PC-3 (cell line): Measurements from ENCODE around the gene MAP1LC3A. TPM values are rescaled to one million over a fixed set of nuclear protein-coding genes. Genes with fewer than 3 reads are reported as not detected.

Experiments
- ATAC-seq: fragments of 200-7000 bp; cut with Tn5 transposase; 2 replicates; pipeline ENCODE4 v1.9.1; 2020; ENCODE audit warnings: mild to moderate bottlenecking, moderate library complexity
- BruUV-seq: library from RNA; stranded (reverse); fragments of 400-500 nt; replicated peaks from 2 replicates; lab custom pipeline; 2021; lab: Mats Ljungman, UMichigan
- CTCF ChIA-PET: fragments of 300-600 bp; sonication (Branson Sonifier 250); formaldehyde crosslinking; loops from one replicate; lab custom pipeline; 2022; ENCODE audit warnings: antibody characterized with exemption; lab: Charles Lee
- POLR2A ChIA-PET: fragments of 300-600 bp; sonication (Branson Sonifier 250); formaldehyde crosslinking; loops from one replicate; lab custom pipeline; 2022; ENCODE audit warnings: antibody characterized with exemption; ENCODE audit not compliant: unreplicated experiment; lab: Charles Lee
- DNase-seq: peaks from one replicate; pipeline ENCODE4 v3.0.0-alpha.2; 2015
- H2AFZ ChIP-seq: fragments of 300-600 bp; sonication (generic); 2 replicates; pipeline ENCODE4 v1.6.0; 2016; ENCODE audit warnings: antibody characterized with exemption, low read length
- H3F3A ChIP-seq: fragments of 300-600 bp; sonication (generic); one replicate; pipeline ENCODE4 v1.6.0; 2017; ENCODE audit warnings: antibody characterized with exemption, low read length, control low read depth, mild to moderate bottlenecking; ENCODE audit not compliant: unreplicated experiment
- H3K27ac ChIP-seq: fragments of 300-600 bp; sonication (generic); 2 replicates; pipeline ENCODE4 v1.5.1; 2016; ENCODE audit warnings: mild to moderate bottlenecking, low read length
- H3K27me3 ChIP-seq: fragments of 300-600 bp; sonication (generic); 2 replicates; pipeline ENCODE4 v1.6.1; 2016; ENCODE audit warnings: low read length, mixed read lengths
- H3K36me3 ChIP-seq: fragments of 300-600 bp; sonication (generic); 2 replicates; pipeline ENCODE4 v1.6.1; 2016; ENCODE audit warnings: low read depth, mixed run types, low read length, mixed read lengths
- H3K4me1 ChIP-seq: fragments of 300-600 bp; sonication (generic); 2 replicates; pipeline ENCODE4 v1.5.1; 2016; ENCODE audit warnings: low read length; ENCODE audit not compliant: insufficient read depth
- H3K4me2 ChIP-seq: fragments of 300-600 bp; sonication (generic); 2 replicates; pipeline ENCODE4 v1.6.0; 2016; ENCODE audit warnings: low read length
- H3K4me3 ChIP-seq: fragments of 300-600 bp; sonication (generic); 2 replicates; pipeline ENCODE4 v1.5.1; 2016; ENCODE audit warnings: mild to moderate bottlenecking, low read length, mixed read lengths
- H3K79me2 ChIP-seq: fragments of 300-600 bp; sonication (generic); 2 replicates; pipeline ENCODE4 v1.6.1; 2017; ENCODE audit warnings: low read length, mixed read lengths
- H3K9ac ChIP-seq: fragments of 300-600 bp; sonication (generic); 2 replicates; pipeline ENCODE4 v1.6.0; 2016; ENCODE audit warnings: mild to moderate bottlenecking, low read length
- H3K9me2 ChIP-seq: fragments of 300-600 bp; sonication (generic); replicated peaks from 2 replicates; pipeline ENCODE4 v1.6.1; 2016; ENCODE audit warnings: mixed run types, low read length, mixed read lengths
- H3K9me3 ChIP-seq: fragments of 300-600 bp; sonication (generic); 2 replicates; pipeline ENCODE4 v1.6.1; 2016; ENCODE audit warnings: low read length, mixed read lengths
- H4K20me1 ChIP-seq: fragments of 300-600 bp; sonication (generic); 2 replicates; pipeline ENCODE4 v1.6.1; 2016; ENCODE audit warnings: low read length, mixed read lengths
- EZH2 ChIP-seq: fragments of 300-600 bp; sonication (generic); IDR thresholded peaks from one replicate; pipeline ENCODE4 v1.6.1; 2017; ENCODE audit warnings: antibody characterized with exemption, mild to moderate bottlenecking, low read length; ENCODE audit not compliant: unreplicated experiment
- EZH2phosphoT487 ChIP-seq: fragments of 300-600 bp; sonication (generic); IDR thresholded peaks from 2 replicates; pipeline ENCODE4 v1.6.1; 2018; ENCODE audit warnings: mild to moderate bottlenecking, antibody characterized with exemption, low read length, borderline replicate concordance
- intact Hi-C: fragments of 100-400 bp; cut with micrococcal nuclease; formaldehyde crosslinking; loops from 2 replicates; pipeline ENCODE4 v1.9.0; 2023
- total RNA-seq: library from RNA; depleted of rRNA; stranded (reverse); fragments of >200 nt; gene quantifications from 2 replicates; pipeline ENCODE4 v1.2.3, GENCODE V29; 2014
- TF ChIP-seq, protein P1 (sequence below): fragments of 300-600 bp; sonication (generic); conservative IDR thresholded peaks from 2 replicates; pipeline ENCODE4 v1.5.1; 2017; ENCODE audit warnings: antibody characterized with exemption, low read depth, mild to moderate bottlenecking, low read length

The MAP1LC3A gene
- total RNA-seq, 1 experiment from 2014 or later, result 0.22 TPM

DNA sequence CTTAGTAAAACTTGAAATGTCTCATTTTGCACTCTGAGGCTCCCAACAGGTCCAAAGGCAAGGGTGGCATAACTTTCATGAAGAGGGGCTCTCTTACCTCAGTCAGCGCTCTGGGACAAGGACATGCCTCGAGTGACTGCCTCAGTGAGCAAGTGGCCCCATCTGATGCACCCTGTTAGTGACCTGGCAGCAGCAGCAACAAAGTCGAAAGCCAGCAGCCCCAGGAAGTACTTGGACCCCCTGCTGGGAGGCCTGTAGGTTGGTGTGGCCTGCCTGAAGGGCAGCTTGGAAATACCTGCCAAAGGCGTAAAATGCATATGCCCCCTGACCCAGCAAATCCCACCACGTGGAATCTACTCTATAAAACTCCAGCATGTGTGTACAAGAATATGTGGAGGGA lies 13.2 kb downstream of the MAP1LC3A start:
- H3K4me3 ChIP-seq, result no peak overlapping the region
- no peaks in the 10 kb centered on the region for H3K36me3 ChIP-seq
- no peak for TF ChIP-seq EZH2phosphoT487
- TF ChIP-seq, protein P1, sequence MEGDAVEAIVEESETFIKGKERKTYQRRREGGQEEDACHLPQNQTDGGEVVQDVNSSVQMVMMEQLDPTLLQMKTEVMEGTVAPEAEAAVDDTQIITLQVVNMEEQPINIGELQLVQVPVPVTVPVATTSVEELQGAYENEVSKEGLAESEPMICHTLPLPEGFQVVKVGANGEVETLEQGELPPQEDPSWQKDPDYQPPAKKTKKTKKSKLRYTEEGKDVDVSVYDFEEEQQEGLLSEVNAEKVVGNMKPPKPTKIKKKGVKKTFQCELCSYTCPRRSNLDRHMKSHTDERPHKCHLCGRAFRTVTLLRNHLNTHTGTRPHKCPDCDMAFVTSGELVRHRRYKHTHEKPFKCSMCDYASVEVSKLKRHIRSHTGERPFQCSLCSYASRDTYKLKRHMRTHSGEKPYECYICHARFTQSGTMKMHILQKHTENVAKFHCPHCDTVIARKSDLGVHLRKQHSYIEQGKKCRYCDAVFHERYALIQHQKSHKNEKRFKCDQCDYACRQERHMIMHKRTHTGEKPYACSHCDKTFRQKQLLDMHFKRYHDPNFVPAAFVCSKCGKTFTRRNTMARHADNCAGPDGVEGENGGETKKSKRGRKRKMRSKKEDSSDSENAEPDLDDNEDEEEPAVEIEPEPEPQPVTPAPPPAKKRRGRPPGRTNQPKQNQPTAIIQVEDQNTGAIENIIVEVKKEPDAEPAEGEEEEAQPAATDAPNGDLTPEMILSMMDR, result no peak
- no peak for TF ChIP-seq EZH2
- no peaks in the 10 kb centered on the region for H3K27me3 ChIP-seq
- no peaks in the 10 kb centered on the region for H3K9me2 ChIP-seq
- DNase-seq (no peak), ATAC-seq (no peak)
- H2AFZ ChIP-seq, result no peak overlapping the region
- no peak overlapping the region for H3K9ac ChIP-seq
- ChIA-PET CTCF (no interaction called here), POLR2A (no interaction called here)
- 0 out of 2 replicates have a peak, but pooled peaks cover 4% of the 10 kb centered on the region for H3K4me1 ChIP-seq
- H3K27ac ChIP-seq, result no peak overlapping the region
- no peaks in the 10 kb centered on the region for H3K79me2 ChIP-seq
- no peak overlapping the region for H3K4me2 ChIP-seq
- H3F3A ChIP-seq, result no peaks in the 10 kb centered on the region
- no peaks in the 10 kb centered on the region for H4K20me1 ChIP-seq
- BruUV-seq, result no TSS peak
- H3K9me3 ChIP-seq, result no peaks in the 10 kb centered on the region
- intact Hi-C loops, result no loop called here

- ATAC-seq (no peak), DNase-seq (no peak)
- H3K4me1 ChIP-seq, result peaks cover 9% of the 10 kb centered on the region
- BruUV-seq, result no TSS peak
- no peaks in the 10 kb centered on the region for H3K36me3 ChIP-seq
- H3K9ac ChIP-seq, result no peak overlapping the region
- H3K4me2 ChIP-seq, result no peak overlapping the region
- H3K27ac ChIP-seq, result no peak overlapping the region
- H3K9me3 ChIP-seq, result no peaks in the 10 kb centered on the region
- ChIA-PET POLR2A (no interaction called here), CTCF (no interaction called here)
- no peak overlapping the region for H2AFZ ChIP-seq
- H3K9me2 ChIP-seq, result no peaks in the 10 kb centered on the region
- H3F3A ChIP-seq, result no peaks in the 10 kb centered on the region
- H4K20me1 ChIP-seq, result no peaks in the 10 kb centered on the region
- intact Hi-C loops, result no loop called here
- no peaks in the 10 kb centered on the region for H3K27me3 ChIP-seq
- H3K4me3 ChIP-seq, result no peak overlapping the region
- no peaks in the 10 kb centered on the region for H3K79me2 ChIP-seq
- TF ChIP-seq EZH2phosphoT487 (no peak), EZH2 (no peak)
- TF ChIP-seq, protein P1, result no peak
Measured at GRCh38 chr20:34573541-34574300, 15.2 kb downstream of the MAP1LC3A start.

GRCh38 chr20:34574426-34574825 lies 15.9 kb downstream of the MAP1LC3A start:
- H3F3A ChIP-seq, result no peaks in the 10 kb centered on the region
- no peak overlapping the region for H3K27ac ChIP-seq
- intact Hi-C loops, result no loop called here
- no peak for DNase-seq
- CTCF ChIA-PET, result no interaction called here
- TF ChIP-seq EZH2, result no peak
- H3K4me3 ChIP-seq, result no peak overlapping the region
- no TSS peak for BruUV-seq
- H3K36me3 ChIP-seq, result no peaks in the 10 kb centered on the region
- H2AFZ ChIP-seq, result no peak overlapping the region
- no peak overlapping the region for H3K9ac ChIP-seq
- H3K9me3 ChIP-seq, result no peaks in the 10 kb centered on the region
- peaks cover 16% of the 10 kb centered on the region for H3K4me1 ChIP-seq
- POLR2A ChIA-PET, result no interaction called here
- H3K27me3 ChIP-seq, result no peaks in the 10 kb centered on the region
- H3K79me2 ChIP-seq, result no peaks in the 10 kb centered on the region
- no peak for ATAC-seq
- no peaks in the 10 kb centered on the region for H4K20me1 ChIP-seq
- no peaks in the 10 kb centered on the region for H3K9me2 ChIP-seq
- H3K4me2 ChIP-seq, result no peak overlapping the region
